Adrenal gland (tissue), 12 donors: ENCODE measurements around the gene RNF25. TPM values are rescaled to one million over a fixed set of nuclear protein-coding genes. Genes with fewer than 3 reads are reported as not detected.

Experiments used
- polyA plus RNA-seq, 3 donors: library from polyadenylated mRNA; stranded (reverse); fragments of 200-250 nt in 2 of 3; fragments of 350-450 nt in 1 of 3; fragmentation: Illumina TruSeq in 1 of 3; extraction: RNeasy Lipid Tissue Mini Kit (QIAGEN cat#74804) in 1 of 3; gene quantifications; one replicate each; pipeline ENCODE4 v1.2.3, GENCODE V29; 2013 to 2014
- total RNA-seq, 9 donors: library from RNA; depleted of rRNA in 4 of 9; stranded (reverse); fragments of >200 nt in 4 of 9; fragments of 120-200 nt in 1 of 9; fragmentation: NEBNext Ultra II Directional in 1 of 9; extraction: Animal tissue kit (Norgen Biotek cat#: 25700) in 1 of 9; gene quantifications; one replicate each; pipeline versions ENCODE4 v1.1.0 to v1.2.4, GENCODE V29; 2013 to 2023
- donor health status: healthy with polysubstance abuse.
- donor health status: Bipolar disorder and iron deficiency.
- donor health status: DM: yes; HTN: yes; CAD: no.
- donor health status: DM: no; HTN: no; CAD: no.
- donor health status: DM: no; HTN: no; CAD: no.
- donor health status: DM: yes; HTN: yes; CAD: no.

Gene RNF25
- total and polyA plus RNA-seq, 12 donors = 19.7 to 70.4 (median 29.5) TPM

Other genes with a start within 250 kb of the RNF25 start
- 10 to 100 TPM in 7 of 9 donors, 1 to 10 TPM in 2; 4.8 to 30.7 (median 14.0) TPM for gene USP37, start 103.7 kb downstream of the RNF25 start, total RNA-seq
- 1 to 10 TPM; 2.5 to 8.3 (median 3.3) TPM for gene USP37, start 103.7 kb downstream of the RNF25 start, polyA plus RNA-seq
- gene CNOT9, start 103.2 kb downstream of the RNF25 start, total RNA-seq = 10 to 100 TPM; 28.6 to 58.5 (median 39.5) TPM
- 10 to 100 TPM; 20.4 to 47.7 (median 22.8) TPM for gene CNOT9, start 103.2 kb downstream of the RNF25 start, polyA plus RNA-seq
- 1 to 10 TPM in 6 of 9 donors, under 1 TPM in 3; 0.72 to 5.8 (median 1.3) TPM for gene PLCD4, start 64.1 kb downstream of the RNF25 start, total RNA-seq
- gene PLCD4, start 64.1 kb downstream of the RNF25 start, polyA plus RNA-seq = 10 to 100 TPM in 1 of 3 donors, 1 to 10 TPM in 2; 4.5 to 23.2 (median 5.5) TPM
- 10 to 100 TPM in 8 of 9 donors, 1 to 10 TPM in 1; 6.5 to 24.6 (median 20.6) TPM for gene ZNF142, start 12.4 kb downstream of the RNF25 start, total RNA-seq
- 10 to 100 TPM in 1 of 3 donors, 1 to 10 TPM in 2; 8.6 to 21.0 (median 9.5) TPM for gene ZNF142, start 12.4 kb downstream of the RNF25 start, polyA plus RNA-seq
- 10 to 100 TPM; 16.1 to 54.6 (median 41.4) TPM for gene BCS1L, start 12.3 kb downstream of the RNF25 start, total RNA-seq
- 10 to 100 TPM; 39.2 to 97.9 (median 84.2) TPM for gene BCS1L, start 12.3 kb downstream of the RNF25 start, polyA plus RNA-seq
- gene STK36, start 84 bp upstream of the RNF25 start, total RNA-seq = 10 to 100 TPM; 12.4 to 89.0 (median 36.0) TPM
- gene STK36, start 84 bp upstream of the RNF25 start, polyA plus RNA-seq = 100 to 1,000 TPM in 2 of 3 donors, 10 to 100 TPM in 1; 14.6 to 112 (median 109) TPM
- 10 to 100 TPM; 10.6 to 51.4 (median 20.5) TPM for gene TTLL4, start 38.8 kb upstream of the RNF25 start, total RNA-seq
- gene TTLL4, start 38.8 kb upstream of the RNF25 start, polyA plus RNA-seq = 10 to 100 TPM; 22.5 to 65.4 (median 36.8) TPM
- gene CYP27A1, start 110.1 kb upstream of the RNF25 start, total RNA-seq = 100 to 1,000 TPM in 4 of 9 donors, 10 to 100 TPM in 5; 30.9 to 124 (median 96.1) TPM
- gene CYP27A1, start 110.1 kb upstream of the RNF25 start, polyA plus RNA-seq = 10 to 100 TPM; 29.1 to 75.5 (median 45.8) TPM
- gene PRKAG3, start 159.8 kb upstream of the RNF25 start, total RNA-seq = under 1 TPM in 1 of 9 donors, not detected in 8; 0.20 TPM
- not detected for gene PRKAG3, start 159.8 kb upstream of the RNF25 start, polyA plus RNA-seq
- gene WNT6, start 187.8 kb upstream of the RNF25 start, total RNA-seq = 1 to 10 TPM in 2 of 9 donors, under 1 TPM in 6, not detected in 1; 0.06 to 2.2 (median 0.67) TPM
- 1 to 10 TPM in 1 of 3 donors, under 1 TPM in 1, not detected in 1; 0.40 to 1.8 TPM for gene WNT6, start 187.8 kb upstream of the RNF25 start, polyA plus RNA-seq
- gene WNT10A, start 208.8 kb upstream of the RNF25 start, total RNA-seq = under 1 TPM in 2 of 9 donors, not detected in 7; 0.14 to 0.43 TPM
- under 1 TPM in 2 of 3 donors, not detected in 1; 0.07 to 0.24 TPM for gene WNT10A, start 208.8 kb upstream of the RNF25 start, polyA plus RNA-seq